Measurements from ENCODE around the gene GSDMA.

Gene GSDMA, protein sequence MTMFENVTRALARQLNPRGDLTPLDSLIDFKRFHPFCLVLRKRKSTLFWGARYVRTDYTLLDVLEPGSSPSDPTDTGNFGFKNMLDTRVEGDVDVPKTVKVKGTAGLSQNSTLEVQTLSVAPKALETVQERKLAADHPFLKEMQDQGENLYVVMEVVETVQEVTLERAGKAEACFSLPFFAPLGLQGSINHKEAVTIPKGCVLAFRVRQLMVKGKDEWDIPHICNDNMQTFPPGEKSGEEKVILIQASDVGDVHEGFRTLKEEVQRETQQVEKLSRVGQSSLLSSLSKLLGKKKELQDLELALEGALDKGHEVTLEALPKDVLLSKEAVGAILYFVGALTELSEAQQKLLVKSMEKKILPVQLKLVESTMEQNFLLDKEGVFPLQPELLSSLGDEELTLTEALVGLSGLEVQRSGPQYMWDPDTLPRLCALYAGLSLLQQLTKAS

DNA sequence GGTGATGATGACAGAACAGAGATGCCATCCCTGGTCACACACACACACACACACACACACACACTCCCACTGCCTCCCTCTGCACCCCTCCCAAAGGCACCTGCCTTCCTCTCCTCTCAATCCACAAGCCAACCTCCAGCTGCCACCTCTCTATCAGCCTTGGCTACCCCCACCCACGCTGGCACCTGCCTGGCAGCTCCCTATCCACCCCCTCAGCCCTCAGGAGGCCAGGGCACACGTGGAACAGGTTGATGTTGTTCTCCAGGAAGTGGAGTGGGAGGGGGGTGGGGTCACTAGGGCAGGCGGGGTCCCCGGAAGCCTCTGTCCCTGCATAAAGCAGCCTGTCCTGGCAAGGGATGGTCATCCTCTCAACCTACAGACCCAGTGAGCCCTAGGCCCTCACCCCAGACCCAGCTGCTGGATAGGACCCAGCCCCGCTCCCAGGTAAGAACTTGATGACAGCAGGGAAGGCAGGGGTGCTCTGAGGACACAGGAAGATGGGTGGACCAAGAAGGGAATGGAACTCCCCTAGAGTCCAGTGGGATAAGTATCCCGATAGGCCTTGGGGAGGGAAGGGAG, at the start of gene GSDMA:
GSDMA (plus strand) TSS at position 363 of the 579 bp plus-strand sequence. CDS start 2,684 bp downstream, outside the sequence.
- no peak for DNase-seq

DNA sequence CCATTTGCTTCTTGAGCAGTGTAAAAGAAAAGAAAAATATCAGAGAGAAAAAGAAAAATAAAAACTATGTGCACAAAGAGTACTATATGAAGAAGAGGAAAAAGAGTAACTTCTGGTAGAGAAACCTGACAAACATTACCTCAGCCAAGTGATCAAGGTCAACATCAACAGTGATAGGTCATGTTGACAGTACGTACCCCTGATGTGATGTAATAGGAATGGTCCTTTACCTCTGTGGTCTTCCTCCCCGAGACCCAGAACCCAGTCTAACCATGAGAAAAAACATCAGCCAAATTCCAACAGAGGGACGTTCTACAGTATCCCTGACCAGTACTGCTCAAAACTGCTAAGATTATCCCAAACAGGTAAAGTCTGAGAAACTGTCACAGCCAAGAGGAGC, 48.8 kb upstream of the GSDMA start:
- no peak for DNase-seq

DNA sequence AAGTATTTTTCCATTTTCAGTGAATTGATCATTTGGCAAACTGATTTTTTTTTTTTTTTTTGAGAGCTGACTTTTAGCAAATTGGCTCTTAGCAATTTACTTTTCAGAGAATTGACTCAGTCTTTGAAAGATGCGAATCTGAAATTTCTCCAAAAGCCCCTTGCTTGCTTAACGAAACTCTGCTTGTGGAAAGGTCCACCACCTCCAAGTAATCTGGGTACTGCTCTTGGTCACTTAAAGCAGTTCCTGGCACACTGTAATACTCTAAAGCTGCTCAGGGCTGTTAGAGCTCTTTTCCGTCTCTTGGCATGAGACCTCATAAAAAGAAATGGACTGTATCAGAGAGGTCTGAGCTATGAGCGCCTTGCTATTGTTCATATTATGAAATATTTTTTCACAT, 47.2 kb upstream of the GSDMA start:
- DNase-seq, result no peak

DNA sequence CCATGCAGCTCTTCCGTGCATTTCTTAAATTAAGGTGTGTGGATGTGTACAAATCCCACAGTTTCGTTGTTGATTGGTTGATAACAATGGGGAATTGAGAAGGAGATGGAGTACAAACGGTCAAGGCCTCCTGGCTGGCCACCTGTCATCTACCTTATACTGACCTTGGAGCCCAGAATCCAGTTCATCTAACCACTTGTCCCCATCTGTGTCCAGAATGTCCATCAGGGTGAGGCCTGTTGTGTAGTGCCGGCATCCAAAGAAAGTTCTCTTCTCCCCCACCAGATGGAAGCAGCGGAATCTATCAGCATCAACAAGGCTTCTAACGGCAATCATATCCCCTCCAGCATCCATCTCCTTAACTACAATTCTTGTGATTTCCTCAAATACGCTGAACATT, 45.9 kb upstream of the GSDMA start:
- no peak for DNase-seq

DNA sequence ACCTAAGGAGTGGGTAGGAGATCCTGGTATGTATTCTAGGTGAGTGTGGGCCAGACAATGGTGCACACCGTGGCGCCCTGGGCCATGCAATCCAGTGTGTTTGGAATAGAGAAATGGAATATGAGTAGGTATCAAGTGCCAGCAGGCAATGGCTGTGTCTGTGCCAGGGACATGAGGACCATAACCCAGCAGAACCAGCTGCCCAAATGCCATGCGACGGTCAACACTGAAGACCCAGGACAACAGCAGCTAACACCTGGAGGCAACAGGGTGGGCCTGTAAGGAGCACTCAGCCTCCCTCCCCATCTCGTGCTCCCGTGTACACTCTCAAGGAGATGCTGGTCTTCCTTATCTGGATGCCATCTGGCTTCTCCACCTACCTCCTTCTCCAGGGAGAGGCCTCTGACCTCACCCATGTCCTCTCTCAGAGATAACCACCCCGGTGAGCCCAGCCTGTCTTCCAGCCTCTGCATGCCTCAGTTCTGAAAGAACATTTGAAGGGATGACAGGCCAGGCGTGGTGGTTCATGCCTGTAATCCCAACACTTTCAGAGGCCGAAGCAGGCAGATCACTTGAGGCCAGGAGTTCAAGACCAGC, 43.6 kb upstream of the GSDMA start:
- no peak for DNase-seq

DNA sequence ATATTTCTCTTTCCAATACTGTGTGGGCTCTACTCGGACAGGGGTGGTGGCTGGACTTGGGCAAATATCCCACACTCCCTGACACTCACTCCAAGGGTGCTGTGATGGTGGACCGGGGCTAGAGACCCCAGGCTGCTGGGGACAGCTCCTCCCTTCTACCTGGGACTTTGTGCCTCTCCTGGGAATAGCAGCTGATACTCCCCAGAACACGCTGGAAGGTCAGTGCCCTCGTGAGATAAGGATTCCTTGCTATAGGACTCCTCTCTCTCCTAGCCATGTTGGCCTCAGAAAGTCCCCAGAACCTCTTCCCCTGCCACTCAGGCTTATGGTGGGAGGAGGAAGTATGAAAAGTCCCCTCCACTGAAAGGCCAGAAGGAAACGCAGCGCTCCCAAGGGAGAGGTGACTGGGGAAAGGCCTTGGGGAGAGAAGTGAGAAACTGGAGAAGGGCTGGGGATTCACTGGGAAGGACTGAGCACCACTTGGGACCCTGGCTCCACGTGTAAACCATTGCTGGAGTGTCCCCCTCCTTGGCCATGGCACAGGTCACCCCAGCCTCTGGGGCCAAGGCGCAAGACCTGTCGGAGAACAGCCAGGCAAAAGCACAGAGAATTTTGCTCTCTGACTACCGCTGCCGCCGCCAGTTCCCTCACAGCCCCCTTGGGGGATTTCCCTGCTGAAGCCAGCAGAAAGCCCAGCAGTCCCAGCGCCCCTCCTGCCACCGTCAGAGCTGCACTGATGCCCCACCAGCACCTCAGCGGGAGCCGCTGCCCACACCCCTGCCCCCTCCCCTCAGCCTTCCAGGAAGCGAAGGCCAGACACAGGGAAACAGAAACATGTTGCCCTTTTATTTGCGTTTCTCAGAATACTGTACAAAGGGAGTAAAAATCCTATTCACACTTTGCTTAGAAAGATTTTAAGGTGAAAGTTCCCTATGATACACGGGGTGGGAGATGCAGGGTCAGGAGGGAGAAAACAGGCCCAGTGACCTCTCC, 42.3 kb upstream of the GSDMA start:
- DNase-seq, result peak; percentile 42

DNA sequence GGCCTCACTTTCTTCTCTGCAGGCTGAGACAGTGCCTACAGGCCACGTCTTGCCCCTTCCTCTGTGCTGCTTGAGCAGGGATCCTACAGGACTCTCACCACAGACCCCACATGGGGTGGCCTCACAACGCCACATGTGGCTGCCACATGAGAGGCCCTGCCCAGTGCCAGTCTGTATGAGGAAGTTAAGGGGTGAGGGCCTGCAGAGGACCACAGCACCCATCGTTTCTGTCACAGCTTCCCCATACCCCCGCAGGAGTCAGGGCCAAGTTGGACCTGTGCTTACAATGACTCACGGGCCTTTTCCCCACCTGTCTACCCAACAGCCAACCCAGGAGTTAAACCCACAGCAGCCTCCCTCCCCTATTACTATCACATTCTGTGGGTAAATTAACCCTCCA, 41.5 kb upstream of the GSDMA start:
- no peak for DNase-seq

DNA sequence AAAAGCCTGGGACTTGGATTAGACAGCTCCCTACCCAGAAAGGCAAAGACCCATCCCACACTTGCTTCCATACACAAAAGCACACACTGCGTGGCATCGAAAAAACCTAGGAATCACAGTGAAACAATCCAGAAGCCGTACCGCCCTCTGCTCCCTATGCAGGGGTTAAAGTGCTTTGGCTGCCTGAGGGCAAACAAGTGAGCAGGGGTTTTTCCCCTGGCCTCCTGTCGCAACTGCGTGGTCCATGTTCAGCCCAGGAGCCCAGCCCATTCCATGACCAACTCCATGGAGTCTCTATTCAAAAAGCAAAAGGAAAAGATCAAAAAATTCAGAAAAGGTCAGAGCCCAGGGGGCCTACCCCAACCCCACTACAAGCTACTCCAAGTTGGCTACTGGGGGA, 40.8 kb upstream of the GSDMA start:
- DNase-seq, result no peak

DNA sequence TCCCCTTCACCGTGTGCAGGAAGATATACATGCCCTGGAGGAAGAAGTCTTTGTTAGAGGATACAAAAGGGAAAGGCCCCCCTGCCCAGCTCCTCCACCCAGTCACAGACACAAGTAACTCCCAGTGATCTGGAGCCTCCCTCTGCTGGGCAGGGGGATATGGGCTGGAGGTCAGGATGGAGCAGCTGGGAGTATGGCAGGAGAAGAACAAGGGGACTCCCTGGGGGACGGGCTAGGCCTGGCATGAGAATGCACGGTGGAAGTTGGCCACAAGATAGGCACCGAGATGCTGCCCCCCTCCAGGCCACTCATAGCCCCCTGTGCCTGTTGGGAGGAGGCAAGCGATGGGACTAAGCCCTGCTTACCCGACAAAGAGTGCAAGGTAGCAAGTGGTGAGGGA, 39.6 kb upstream of the GSDMA start:
- DNase-seq, result no peak

DNA sequence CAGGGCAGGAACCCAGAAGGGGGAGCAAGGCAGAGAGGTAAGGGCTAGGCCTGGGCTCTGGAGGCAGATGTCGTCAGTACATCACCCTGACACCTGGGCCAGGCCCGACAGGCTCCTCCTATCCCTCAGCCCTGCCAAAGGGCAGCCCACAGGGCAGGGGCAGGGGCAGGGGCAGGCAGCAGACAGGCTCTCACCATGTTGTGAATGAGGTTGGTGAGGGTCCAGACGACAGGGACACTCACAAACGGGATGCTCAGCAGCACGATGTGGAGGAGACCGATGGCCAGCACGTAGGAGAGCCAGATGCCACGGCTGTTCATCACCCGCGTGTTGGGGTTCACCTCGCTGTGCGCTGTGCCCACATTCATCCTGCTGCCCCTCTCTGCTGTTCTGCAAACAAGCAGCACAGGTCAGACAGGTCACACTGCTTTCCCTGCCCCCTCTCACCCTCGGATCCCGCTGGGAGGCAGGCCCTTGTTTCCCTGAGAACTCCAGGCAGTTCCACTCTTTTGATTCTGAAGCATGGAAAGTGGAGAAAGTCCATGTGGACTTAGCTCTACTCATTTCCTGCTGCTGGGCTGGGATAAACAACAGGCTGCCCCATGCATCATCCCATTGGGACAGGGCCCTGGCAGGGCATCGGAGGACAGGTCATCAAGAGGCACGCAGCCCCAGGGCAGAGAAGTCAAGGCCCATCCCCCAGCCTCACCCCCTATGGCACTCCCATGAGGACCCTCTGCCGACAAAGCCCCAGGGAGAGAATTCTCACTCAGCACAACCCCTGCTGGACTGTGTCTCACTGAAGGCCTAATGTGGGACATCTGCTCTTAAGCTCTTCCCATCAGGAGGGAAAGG, 38.7 kb upstream of the GSDMA start:
- DNase-seq, result no peak

DNA sequence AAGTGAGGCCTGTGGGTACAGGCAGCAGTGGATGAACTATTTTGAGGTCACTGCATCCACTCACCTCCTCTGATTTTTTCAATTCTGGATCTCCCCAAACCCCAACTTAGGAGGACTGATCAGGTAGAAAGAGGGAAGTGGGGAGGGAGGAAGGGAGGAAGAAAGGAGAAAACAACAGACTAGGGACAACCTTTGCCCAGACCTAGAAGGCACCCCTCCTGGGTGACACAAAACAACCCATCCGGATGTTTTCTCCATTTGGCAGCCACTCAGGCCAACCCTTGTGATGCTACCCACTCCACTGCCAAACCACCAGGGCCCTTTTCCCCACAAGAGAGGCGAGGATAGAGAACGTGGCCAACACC, 38.1 kb upstream of the GSDMA start:
- DNase-seq, result no peak

DNA sequence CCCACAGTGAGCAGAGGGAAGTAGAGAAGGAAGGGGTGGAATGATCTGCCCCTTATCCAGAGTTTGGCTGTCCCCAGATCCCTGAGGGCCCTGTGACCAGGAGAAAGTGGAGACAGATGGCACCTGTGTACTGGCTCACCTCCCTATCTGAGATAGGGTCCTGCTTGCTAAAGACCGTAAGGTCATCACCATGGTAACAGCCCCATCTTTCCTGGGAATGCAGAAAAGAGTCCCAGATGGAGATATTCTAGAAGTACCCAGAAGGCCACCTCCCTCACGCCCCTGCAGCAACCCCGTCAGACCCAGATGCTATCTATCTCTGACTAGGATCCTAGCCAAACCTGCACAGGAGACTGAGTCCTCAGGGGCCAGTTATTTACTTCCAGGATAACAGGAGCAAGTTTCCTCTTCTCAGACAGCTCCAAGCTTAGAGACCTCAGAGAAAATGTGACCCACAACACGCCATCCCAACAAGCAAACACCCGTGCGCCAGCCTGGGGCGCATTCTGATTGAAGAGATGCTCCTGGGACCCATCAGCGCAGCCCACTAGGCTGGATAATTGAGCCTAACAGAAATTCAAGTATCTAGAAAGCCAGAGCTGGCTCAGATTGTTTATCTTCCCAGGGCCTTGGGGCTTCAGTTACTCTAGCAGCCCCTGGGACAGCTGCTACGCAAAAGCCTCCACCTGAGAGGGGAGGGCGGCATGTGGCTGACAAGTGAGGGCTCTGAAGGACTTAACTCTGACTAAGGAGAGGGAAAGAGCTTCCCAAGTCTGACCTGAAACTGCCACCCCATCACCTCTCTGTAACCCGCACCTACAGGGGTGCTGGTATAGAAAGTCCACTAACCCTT, 37.3 kb upstream of the GSDMA start:
- DNase-seq, result no peak

DNA sequence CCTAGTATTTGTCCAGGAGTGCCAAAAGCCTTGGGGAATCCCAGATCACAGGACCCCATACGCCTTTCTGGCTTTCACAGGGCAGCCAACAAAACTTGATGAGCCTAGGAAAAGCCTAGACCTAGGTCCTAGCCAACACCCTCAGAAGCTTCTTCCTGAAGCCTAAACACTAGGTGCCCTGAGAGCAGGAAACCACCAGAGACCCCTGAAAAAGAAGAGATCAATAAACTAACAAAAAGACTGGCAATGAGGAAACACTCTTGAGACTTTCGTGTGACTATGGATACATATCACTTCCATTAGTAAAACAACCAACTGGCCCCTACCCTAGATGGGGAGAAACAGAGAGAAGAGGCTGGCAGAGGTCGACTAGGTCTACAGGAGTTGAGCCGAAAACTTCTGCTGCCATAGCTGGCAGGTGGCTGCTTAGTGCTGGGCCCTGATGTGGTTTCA, 36.6 kb upstream of the GSDMA start:
- no peak for DNase-seq

DNA sequence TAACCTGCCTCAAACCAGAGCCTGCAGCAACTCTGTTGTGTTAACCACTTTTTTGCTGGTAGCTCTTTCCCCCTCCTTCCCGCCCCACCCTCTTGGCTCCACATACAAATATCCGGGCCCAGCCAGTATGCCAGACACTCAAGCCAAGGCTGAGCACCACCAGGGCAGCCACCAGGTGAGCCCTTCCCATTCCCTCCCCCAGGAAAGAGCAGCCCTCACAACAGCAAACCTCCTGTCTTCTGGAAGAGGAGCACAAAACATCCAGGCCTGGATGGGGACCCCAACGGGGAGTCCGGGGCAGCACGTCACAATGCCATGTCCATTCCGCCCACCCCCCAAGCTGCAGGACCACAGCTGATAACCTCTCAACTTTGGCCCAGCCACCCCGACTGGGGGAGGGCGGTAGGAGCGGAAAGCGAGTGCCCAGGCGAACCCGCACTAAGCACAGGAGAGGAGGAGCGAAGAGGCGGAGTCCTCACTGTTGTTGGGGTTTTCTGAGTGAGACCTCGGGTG, 36.2 kb upstream of the GSDMA start:
- DNase-seq, result peak; percentile 61

DNA sequence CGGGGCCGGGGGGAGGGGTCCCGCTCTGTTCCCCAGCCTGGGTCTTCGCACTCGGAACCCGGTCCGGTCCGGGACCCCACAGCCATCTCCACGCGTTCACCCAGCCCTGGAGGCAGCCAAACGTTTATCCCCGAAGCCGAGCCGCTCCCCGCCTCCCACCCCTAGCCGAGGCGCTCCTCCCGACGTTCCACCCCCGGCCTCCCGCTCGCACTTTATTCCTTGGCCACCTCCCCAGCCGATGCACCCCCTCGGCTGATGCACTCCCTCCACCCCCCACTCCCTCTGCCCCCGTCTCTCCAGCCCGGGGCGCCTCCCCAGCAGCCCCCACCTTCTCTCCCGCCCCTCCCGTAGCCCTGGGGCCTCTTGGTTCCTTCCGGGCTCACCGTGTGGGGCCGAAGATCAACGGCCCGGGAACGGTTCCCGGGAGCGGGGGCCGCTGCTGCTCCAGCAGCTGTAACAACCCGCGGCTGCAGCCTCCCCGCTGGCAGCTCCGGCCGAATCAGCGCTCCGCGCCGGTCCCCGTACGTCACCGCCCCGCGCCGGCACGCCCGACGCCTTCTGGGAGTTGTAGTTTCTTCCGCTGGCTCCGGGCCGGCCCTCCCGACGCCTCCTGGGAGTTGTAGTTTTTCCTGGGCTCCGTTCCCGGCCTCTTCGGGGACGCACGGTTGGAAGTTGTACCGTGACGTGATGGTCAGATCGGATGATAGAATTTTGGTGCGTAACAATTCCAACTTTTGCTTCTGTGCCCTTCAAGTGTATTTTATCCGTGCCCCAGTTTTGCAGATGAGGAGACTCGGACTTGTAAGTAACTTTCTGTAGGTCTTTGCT, 35.5 kb upstream of the GSDMA start, which contains the start of the genes LRRC3C and ORMDL3:
LRRC3C (plus strand) TSS at position 632 of the 828 bp plus-strand sequence. CDS start 13,792 bp downstream, outside the sequence.
ORMDL3 (minus strand) TSS at position 501 of the 828 bp plus-strand sequence. CDS start 3,398 bp downstream, outside the sequence.
- peak; percentile 94 for DNase-seq

DNA sequence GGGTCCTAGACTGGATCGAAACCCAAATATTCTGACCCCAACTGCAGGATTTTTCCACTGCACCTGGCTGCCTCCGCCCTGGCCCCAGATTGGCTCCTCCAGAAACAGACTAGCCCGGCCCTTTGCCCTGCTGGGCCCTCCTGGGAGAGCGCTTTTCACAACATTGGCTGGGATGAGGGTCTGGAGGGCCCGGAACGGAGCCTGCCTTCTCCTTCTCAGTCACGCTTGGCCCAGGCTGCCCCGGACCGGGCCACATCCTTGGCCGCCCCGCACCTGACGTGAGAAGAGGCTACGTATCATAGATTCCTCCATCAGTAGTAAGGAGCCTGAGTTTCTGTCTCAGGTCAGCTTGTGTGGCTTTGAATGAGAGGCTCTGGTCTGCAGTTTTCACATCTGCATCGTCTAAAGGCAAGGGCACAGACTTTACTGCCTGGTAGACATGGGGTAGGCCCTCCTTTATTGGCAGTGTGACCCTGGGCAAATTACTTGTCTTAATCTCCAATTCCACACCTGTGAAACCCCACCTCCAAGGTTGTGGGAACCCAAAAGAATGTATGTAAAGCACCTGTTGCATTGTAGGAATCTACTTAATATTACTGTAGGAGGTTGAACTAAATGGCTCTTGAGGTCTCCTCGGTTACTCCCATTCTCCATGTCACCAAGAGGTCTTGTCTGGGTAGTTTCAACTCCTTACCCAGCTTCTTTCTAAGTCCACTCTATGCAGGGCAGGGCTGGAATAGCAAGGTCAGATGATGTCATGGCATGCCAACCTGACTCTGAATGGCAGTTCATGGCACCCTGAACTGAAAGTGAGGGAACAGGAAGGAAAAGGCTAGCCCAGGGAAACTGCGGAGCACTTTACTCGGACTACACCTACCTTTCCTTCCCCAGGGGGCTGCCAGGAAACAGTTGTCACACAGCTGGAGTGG, 34.6 kb upstream of the GSDMA start:
- no peak for DNase-seq

DNA sequence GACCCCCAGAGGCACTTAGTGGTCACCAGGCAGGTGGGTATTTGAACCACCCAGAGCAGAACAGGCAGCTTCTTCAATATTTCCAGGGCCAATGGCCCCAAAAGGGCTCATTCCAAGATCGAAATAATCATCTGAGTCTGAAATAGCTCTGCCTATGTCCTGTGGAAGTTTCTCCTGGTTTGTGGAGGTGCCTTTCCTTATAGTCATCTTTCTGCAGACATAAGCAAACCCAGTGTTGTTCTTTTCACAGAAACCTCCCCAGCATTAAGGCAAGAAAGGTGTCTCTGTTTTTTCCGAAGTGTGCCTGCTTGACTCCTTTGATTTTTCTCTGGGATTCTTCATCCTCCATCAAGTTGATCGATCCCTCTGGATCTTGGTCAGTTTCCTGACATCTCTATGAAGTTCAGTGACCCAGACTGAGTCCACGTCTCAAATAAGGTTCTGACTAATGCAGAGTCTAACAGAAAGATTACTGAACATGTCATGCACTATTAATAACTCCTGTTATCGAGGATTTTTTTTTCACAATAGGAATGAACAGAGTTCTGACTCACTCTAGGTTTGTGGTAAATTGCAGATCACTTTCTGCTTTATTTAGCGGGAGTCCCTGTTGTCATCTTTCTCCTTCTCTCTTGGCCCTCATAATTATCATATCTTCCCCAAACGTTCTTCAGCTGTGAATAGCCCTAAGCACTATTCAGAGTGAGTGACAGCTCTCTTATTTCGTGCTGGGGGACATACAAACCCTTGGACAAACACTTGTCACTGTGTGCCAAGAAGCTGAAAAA, 33.8 kb upstream of the GSDMA start:
- DNase-seq, result no peak
